ES-I3 (cell line): ENCODE data around the gene EIF4E2.
A peak's percentile ranks its signal among the peaks of the same experiment; 100 is the strongest.
"Not testable (repeated sequence)": the region's sequence is repeated elsewhere in the genome, so short reads cannot be mapped to it uniquely, and the experiment has no call there.

Source experiments
- H3K36me3 ChIP-seq: 2 replicates; pipeline ENCODE4 v1.6.1; 2013; ENCODE audit warnings: mild to moderate bottlenecking, low read length, control low read depth, moderate library complexity; ENCODE audit not compliant: insufficient read depth
- H3K4me1 ChIP-seq: 2 replicates; pipeline ENCODE4 v1.6.1; 2013; ENCODE audit warnings: mild to moderate bottlenecking, control low read depth, low read length; ENCODE audit not compliant: insufficient read depth
- H3K9ac ChIP-seq: 2 replicates; pipeline ENCODE4 v1.6.1; 2013; ENCODE audit warnings: low read depth, mild to moderate bottlenecking, low read length, moderate library complexity
- H3K9me3 ChIP-seq: 2 replicates; pipeline ENCODE4 v1.6.1; 2013; ENCODE audit warnings: mild to moderate bottlenecking, low read length, moderate library complexity; ENCODE audit not compliant: control insufficient read depth, insufficient read depth

Gene EIF4E2

GRCh38 chr2:232549655-232550353, 685 bp upstream of the EIF4E2 start:
- H3K9ac ChIP-seq = peak overlapping the region; percentile 95
- H3K4me1 ChIP-seq = no peaks in the 10 kb centered on the region; the same call in 1 of the 2 replicates
- peaks cover 7% of the 10 kb centered on the region for H3K36me3 ChIP-seq
- no peaks in the 10 kb centered on the region for H3K9me3 ChIP-seq

GRCh38 chr2:232551250-232551638, 755 bp downstream of the EIF4E2 start:
- peaks cover 7% of the 10 kb centered on the region for H3K36me3 ChIP-seq
- H3K9me3 ChIP-seq = no peaks in the 10 kb centered on the region
- H3K9ac ChIP-seq = peak overlapping the region; percentile 95
- H3K4me1 ChIP-seq = no peaks in the 10 kb centered on the region; the same call in 1 of the 2 replicates

- Histone ChIP-seq H3K9me3 (no peaks in the 10 kb centered on the region), H3K36me3 (peaks cover 7% of the 10 kb centered on the region), H3K4me1 (no peaks in the 10 kb centered on the region; the same call in 1 of the 2 replicates), H3K9ac (peak overlapping the region; percentile 95)
Measured at GRCh38 chr2:232551776-232552175, 1.3 kb downstream of the EIF4E2 start.

- peaks cover 15% of the 10 kb centered on the region for H3K36me3 ChIP-seq
- no peaks in the 10 kb centered on the region; the same call in 1 of the 2 replicates for H3K4me1 ChIP-seq
- H3K9ac ChIP-seq = no peak overlapping the region
- no peaks in the 10 kb centered on the region for H3K9me3 ChIP-seq
Measured at GRCh38 chr2:232556426-232556825, 5.9 kb downstream of the EIF4E2 start.

- H3K4me1 ChIP-seq = no peaks in the 10 kb centered on the region
- no peak overlapping the region for H3K9ac ChIP-seq
- H3K9me3 ChIP-seq = no peaks in the 10 kb centered on the region
- peaks cover 25% of the 10 kb centered on the region for H3K36me3 ChIP-seq
Measured at GRCh38 chr2:232562515-232563151, 12.1 kb downstream of the EIF4E2 start.

GRCh38 chr2:232563580-232563979, 13.1 kb downstream of the EIF4E2 start:
- Histone ChIP-seq H3K36me3 (peaks cover 29% of the 10 kb centered on the region), H3K9me3 (no peaks in the 10 kb centered on the region), H3K9ac (no peak overlapping the region), H3K4me1 (no peaks in the 10 kb centered on the region)

- Histone ChIP-seq H3K4me1 (no peaks in the 10 kb centered on the region), H3K9me3 (no peaks in the 10 kb centered on the region), H3K9ac (no peak overlapping the region), H3K36me3 (peaks cover 37% of the 10 kb centered on the region)
Measured at GRCh38 chr2:232567721-232568120, 17.2 kb downstream of the EIF4E2 start.

GRCh38 chr2:232568161-232568560, 17.7 kb downstream of the EIF4E2 start:
- peaks cover 41% of the 10 kb centered on the region for H3K36me3 ChIP-seq
- H3K9ac ChIP-seq = no peak overlapping the region
- no peaks in the 10 kb centered on the region for H3K9me3 ChIP-seq
- H3K4me1 ChIP-seq = no peaks in the 10 kb centered on the region

- Histone ChIP-seq H3K9me3 (no peaks in the 10 kb centered on the region), H3K9ac (no peak overlapping the region), H3K4me1 (no peaks in the 10 kb centered on the region), H3K36me3 (peaks cover 42% of the 10 kb centered on the region)
Measured at GRCh38 chr2:232569541-232569940, 19.1 kb downstream of the EIF4E2 start.

- not testable (repeated sequence) for H3K9ac ChIP-seq, H3K9me3 ChIP-seq, H3K4me1 ChIP-seq
- peaks cover 39% of the 10 kb centered on the region for H3K36me3 ChIP-seq
Measured at GRCh38 chr2:232570481-232570880, 20.0 kb downstream of the EIF4E2 start.

GRCh38 chr2:232571026-232571474, 20.6 kb downstream of the EIF4E2 start:
- H3K9ac ChIP-seq = no peak overlapping the region
- peaks cover 39% of the 10 kb centered on the region for H3K36me3 ChIP-seq
- no peaks in the 10 kb centered on the region for H3K9me3 ChIP-seq
- H3K4me1 ChIP-seq = no peaks in the 10 kb centered on the region

GRCh38 chr2:232573042-232573441, 22.6 kb downstream of the EIF4E2 start:
- Histone ChIP-seq H3K9me3 (no peaks in the 10 kb centered on the region), H3K36me3 (peaks cover 25% of the 10 kb centered on the region), H3K4me1 (no peaks in the 10 kb centered on the region; the same call in 1 of the 2 replicates), H3K9ac (no peak overlapping the region)

- Histone ChIP-seq H3K9ac (no peak overlapping the region), H3K9me3 (no peaks in the 10 kb centered on the region), H3K4me1 (no peaks in the 10 kb centered on the region; the same call in 1 of the 2 replicates), H3K36me3 (peaks cover 20% of the 10 kb centered on the region)
Measured at GRCh38 chr2:232573771-232574435, 23.4 kb downstream of the EIF4E2 start.

GRCh38 chr2:232574674-232575403, 24.4 kb downstream of the EIF4E2 start:
- Histone ChIP-seq H3K9ac (no peak overlapping the region), H3K9me3 (no peaks in the 10 kb centered on the region), H3K4me1 (no peaks in the 10 kb centered on the region; the same call in 1 of the 2 replicates), H3K36me3 (peaks cover 11% of the 10 kb centered on the region)
